HCT116 (cell line): ENCODE data around the gene STMP1.

ENCODE experiments used
- CBX3 ChIP-seq: IDR thresholded peaks from 2 replicates; pipeline ENCODE4 v1.6.1; 2012; ENCODE audit warnings: low read depth
- EZH2 ChIP-seq: fragments of 200-600 bp; sonication (generic); IDR thresholded peaks from 2 replicates; pipeline ENCODE4 v1.6.1; 2017; ENCODE audit warnings: antibody characterized with exemption, mixed run types
- POLR2A ChIP-seq: IDR thresholded peaks from 2 replicates; pipeline ENCODE4 v1.7.0; 2011; ENCODE audit warnings: borderline replicate concordance; ENCODE audit not compliant: insufficient read depth, insufficient read length; ENCODE audit errors: extremely low read depth
- SP1 ChIP-seq: IDR thresholded peaks from 2 replicates; pipeline ENCODE4 v1.6.1; 2012; ENCODE audit warnings: low read depth
- TF ChIP-seq, protein P1 (sequence below), 3 experiments: fragments of 200-600 bp in 1 of 3; sonication (generic) in 1 of 3; IDR thresholded peaks in 2 of 3; conservative IDR thresholded peaks in 1 of 3; 2 replicates each; pipeline ENCODE4 v1.5.1; 2012 to 2017; ENCODE audit warnings: low read depth in 2 of 3, low read length in 2 of 3, antibody characterized with exemption in 1 of 3, borderline replicate concordance in 1 of 3, control low read depth in 1 of 3, mild to moderate bottlenecking in 1 of 3, mixed read lengths in 1 of 3, mixed run types in 1 of 3, moderate library complexity in 1 of 3; ENCODE audit not compliant: insufficient read depth in 1 of 3
- TF ChIP-seq, protein P2 (sequence below): IDR thresholded peaks from 2 replicates; pipeline ENCODE4 v1.6.1; 2012

GRCh38 chr7:135687466-135687865 lies 25.2 kb downstream of the STMP1 start:
- TF ChIP-seq POLR2A (no peak), CBX3 (no peak), SP1 (no peak), EZH2 (no peak)
- TF ChIP-seq, protein P1, sequence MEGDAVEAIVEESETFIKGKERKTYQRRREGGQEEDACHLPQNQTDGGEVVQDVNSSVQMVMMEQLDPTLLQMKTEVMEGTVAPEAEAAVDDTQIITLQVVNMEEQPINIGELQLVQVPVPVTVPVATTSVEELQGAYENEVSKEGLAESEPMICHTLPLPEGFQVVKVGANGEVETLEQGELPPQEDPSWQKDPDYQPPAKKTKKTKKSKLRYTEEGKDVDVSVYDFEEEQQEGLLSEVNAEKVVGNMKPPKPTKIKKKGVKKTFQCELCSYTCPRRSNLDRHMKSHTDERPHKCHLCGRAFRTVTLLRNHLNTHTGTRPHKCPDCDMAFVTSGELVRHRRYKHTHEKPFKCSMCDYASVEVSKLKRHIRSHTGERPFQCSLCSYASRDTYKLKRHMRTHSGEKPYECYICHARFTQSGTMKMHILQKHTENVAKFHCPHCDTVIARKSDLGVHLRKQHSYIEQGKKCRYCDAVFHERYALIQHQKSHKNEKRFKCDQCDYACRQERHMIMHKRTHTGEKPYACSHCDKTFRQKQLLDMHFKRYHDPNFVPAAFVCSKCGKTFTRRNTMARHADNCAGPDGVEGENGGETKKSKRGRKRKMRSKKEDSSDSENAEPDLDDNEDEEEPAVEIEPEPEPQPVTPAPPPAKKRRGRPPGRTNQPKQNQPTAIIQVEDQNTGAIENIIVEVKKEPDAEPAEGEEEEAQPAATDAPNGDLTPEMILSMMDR (IDR thresholded peaks at IDR 0.05 in 2 of 3, conservative IDR thresholded peaks at IDR 0.05 in 1 of 3; ENCODE audit: borderline replicate concordance in 1 of 3, insufficient read depth in 1 of 3, low read depth in 2 of 3, low read length in 2 of 3): no peak
- TF ChIP-seq, protein P2, sequence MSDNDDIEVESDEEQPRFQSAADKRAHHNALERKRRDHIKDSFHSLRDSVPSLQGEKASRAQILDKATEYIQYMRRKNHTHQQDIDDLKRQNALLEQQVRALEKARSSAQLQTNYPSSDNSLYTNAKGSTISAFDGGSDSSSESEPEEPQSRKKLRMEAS: no peak
